ENCODE results near the gene THAP2.

Gene THAP2

DNA sequence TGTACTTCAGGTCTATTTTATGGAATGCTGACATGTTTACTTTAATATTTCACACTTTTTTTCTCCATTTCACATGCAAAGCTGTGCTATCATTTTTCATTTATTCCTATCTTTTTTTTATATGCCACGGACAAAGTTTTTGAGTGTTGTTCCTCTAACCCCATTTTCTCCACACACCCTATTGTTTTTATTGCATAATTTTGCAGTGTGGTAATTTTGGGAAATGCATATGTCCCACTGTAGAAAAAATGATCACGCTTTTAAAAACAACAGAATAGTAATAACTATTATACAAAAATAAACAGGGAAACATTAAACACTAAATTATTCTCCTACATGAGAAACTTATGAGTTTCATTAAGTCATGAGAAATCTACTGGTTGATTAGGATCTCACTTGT, 14.7 kb upstream of the THAP2 start:
- Mint-ChIP-seq H3K27ac (no peak overlapping the region), H3K36me3 (ENCODE audit: low read depth) (peaks cover 22% of the 10 kb centered on the region), H3K4me1 (ENCODE audit: low read depth) (peaks cover 14% of the 10 kb centered on the region), H3K9me3 (no peaks in the 10 kb centered on the region), H3K27me3 (ENCODE audit: low read depth) (no peaks in the 10 kb centered on the region), H3K4me3 (no peak overlapping the region)

DNA sequence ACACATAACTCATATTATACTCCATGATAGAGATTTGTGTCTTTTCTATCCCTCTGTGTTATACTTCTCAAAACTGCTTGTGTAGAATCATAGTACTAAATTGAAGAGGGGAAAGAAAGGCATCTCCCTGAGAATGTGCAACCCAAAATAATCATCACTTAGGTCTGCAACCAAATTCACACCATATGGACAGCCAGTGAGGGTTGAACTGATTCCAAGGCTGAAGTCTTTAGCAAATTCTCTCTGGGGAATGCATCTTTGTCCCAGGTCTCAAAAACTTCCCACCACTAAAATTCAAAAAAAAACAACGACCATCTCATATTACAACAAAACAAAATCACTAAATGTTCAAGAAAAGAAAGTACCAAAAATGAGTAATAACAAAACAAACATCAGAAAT, 11.4 kb upstream of the THAP2 start:
- no peaks in the 10 kb centered on the region for H3K27me3 Mint-ChIP-seq (ENCODE audit: low read depth)
- no peak overlapping the region for H3K27ac Mint-ChIP-seq
- H3K4me3 Mint-ChIP-seq: no peak overlapping the region
- peaks cover 28% of the 10 kb centered on the region for H3K36me3 Mint-ChIP-seq (ENCODE audit: low read depth)
- peaks cover 28% of the 10 kb centered on the region for H3K4me1 Mint-ChIP-seq (ENCODE audit: low read depth)
- no peaks in the 10 kb centered on the region for H3K9me3 Mint-ChIP-seq

DNA sequence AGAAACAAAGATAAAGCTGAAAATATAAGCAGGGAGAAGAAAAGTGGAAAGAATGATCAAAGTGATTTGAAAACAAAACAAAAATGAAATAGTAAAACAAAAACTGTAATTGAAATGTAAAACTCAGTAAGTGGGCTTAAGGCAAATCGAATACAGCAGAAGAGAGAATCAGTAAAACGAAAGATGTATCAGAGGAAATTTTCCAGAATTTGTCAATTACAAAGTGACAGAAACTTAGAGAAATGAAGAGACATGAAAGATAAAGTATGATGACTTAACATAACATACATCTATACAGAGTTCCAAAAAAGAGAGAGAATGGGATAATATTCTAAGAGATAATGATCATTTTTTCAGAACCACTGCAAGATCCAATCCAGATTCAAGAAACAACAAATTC, 11.0 kb upstream of the THAP2 start:
- Mint-ChIP-seq H3K36me3 (ENCODE audit: low read depth) (peaks cover 30% of the 10 kb centered on the region), H3K4me3 (no peak overlapping the region), H3K27me3 (ENCODE audit: low read depth) (no peaks in the 10 kb centered on the region), H3K9me3 (no peaks in the 10 kb centered on the region), H3K4me1 (ENCODE audit: low read depth) (peaks cover 29% of the 10 kb centered on the region), H3K27ac (no peak overlapping the region)

DNA sequence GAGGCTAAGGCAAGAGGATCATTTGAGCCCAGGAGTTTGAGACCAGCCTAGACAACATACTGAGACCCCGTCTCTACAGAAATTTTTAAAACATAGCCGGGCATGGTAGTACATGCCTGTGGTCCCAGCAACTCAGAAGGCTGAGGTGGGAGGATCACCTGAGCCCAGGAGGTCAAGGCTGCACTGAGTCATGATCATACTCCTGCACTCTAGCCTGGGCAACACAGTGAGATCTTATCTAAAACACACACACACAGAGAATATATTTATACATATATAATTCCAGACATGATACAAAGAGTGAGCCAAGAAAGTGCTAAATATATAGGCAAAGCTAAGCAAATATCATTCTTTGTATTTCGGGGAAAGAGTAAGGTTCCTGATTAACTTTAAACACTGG, 9.9 kb upstream of the THAP2 start:
- Mint-ChIP-seq H3K9me3 (no peaks in the 10 kb centered on the region), H3K4me3 (peak overlapping the region; percentile 16), H3K4me1 (ENCODE audit: low read depth) (peaks cover 33% of the 10 kb centered on the region), H3K36me3 (ENCODE audit: low read depth) (peaks cover 37% of the 10 kb centered on the region), H3K27ac (no peak overlapping the region), H3K27me3 (ENCODE audit: low read depth) (no peaks in the 10 kb centered on the region)

DNA sequence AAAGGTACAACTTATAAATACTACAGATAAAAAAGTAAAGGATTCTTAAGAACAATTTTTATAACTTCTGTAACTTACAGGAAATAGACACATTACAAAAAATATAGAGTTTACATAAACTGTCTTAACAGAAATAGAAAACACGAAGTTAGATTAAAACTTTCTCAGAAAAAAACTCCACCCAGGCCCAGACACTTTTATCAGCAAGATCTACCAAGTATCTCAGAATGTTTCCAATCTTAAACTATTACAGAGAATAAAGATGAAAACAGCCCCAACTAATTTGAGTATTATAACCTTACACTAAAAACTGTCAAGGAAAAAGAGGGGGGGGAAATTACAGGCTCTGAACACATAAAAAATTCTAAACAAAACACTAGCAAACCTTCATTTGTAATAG, 8.6 kb upstream of the THAP2 start:
- Mint-ChIP-seq H3K4me1 (ENCODE audit: low read depth) (peaks cover 36% of the 10 kb centered on the region), H3K27ac (peak overlapping the region; percentile 22), H3K4me3 (peak overlapping the region; percentile 31), H3K27me3 (ENCODE audit: low read depth) (no peaks in the 10 kb centered on the region), H3K9me3 (no peaks in the 10 kb centered on the region), H3K36me3 (ENCODE audit: low read depth) (peaks cover 40% of the 10 kb centered on the region)

DNA sequence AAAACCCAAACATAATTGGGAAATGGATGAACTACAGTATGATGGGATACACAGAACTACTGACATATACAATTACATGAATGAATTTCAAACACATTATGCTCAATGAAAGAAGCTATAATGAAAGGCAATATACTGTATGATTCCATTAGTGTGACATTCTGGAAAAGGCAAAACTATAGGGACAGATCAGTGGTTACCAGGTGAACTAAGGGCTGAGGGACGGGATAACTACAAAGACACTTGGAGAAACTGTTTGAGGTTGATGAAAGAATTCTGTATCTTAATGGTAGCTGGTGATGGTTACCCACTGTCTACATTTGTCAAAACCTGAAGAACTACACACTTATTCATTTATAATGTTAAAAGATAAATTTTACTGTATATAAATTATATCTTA, 8.2 kb upstream of the THAP2 start:
- H3K4me1 Mint-ChIP-seq (ENCODE audit: low read depth): peaks cover 32% of the 10 kb centered on the region

DNA sequence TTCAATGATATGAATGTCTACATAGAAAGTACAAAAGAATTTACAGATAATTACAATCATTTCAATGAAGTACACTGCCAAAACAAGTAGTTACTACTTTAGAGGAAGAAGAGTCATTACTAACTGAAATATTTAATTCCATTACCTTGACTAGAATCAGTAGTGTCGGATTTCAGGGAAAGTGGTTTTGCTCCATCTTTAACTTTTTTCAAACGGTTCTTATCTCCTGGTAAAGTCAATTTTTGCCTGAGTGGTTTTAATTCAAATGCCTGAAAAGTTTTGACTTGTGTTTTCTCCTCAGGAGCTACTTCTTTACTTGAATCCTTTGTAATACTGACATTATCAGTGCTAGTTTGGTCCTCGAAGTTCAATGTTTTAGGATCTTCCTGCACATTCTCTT, 7.4 kb upstream of the THAP2 start:
- Mint-ChIP-seq H3K27me3 (ENCODE audit: low read depth) (no peaks in the 10 kb centered on the region), H3K4me1 (ENCODE audit: low read depth) (peaks cover 33% of the 10 kb centered on the region), H3K36me3 (ENCODE audit: low read depth) (peaks cover 41% of the 10 kb centered on the region), H3K27ac (no peak overlapping the region), H3K4me3 (no peak overlapping the region), H3K9me3 (no peaks in the 10 kb centered on the region)

More for the DNA sequence above, 8.2 kb upstream of the THAP2 start:
- Mint-ChIP-seq H3K9me3 (no peaks in the 10 kb centered on the region), H3K36me3 (ENCODE audit: low read depth) (peaks cover 40% of the 10 kb centered on the region), H3K27ac (no peak overlapping the region), H3K27me3 (ENCODE audit: low read depth) (no peaks in the 10 kb centered on the region), H3K4me3 (peak overlapping the region; percentile 31)

DNA sequence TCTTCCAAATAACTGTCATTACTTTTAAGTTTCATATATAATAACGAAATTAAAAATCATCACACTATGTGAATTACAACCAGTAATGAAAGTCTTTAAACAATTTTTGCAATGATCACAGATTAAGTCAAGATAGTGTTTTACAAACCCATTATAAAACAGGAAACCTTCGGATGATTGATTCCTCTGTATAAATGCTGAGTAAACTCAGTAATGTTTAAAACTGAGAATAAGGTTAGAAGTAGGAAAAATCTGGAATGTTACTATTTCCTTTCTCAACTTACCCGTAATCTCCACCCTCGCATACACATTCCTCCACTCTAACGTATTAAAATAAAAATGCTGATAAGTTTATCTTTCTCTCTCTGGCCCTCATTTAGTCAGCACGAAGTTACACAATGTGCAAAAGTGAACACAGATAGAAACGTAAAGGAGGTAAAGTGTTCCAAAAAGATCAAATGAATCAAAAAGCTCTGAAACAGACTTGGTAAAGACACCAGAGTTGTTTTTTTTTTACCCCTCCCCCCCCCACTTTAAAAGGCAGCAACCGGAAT, 2.0 kb upstream of the THAP2 start:
- H3K36me3 Mint-ChIP-seq (ENCODE audit: low read depth): peaks cover 34% of the 10 kb centered on the region
- no peaks in the 10 kb centered on the region for H3K27me3 Mint-ChIP-seq (ENCODE audit: low read depth)
- H3K27ac Mint-ChIP-seq: peak overlapping the region; percentile 99
- H3K9me3 Mint-ChIP-seq: no peaks in the 10 kb centered on the region
- H3K4me1 Mint-ChIP-seq (ENCODE audit: low read depth): peaks cover 27% of the 10 kb centered on the region
- peak overlapping the region; percentile 99 for H3K4me3 Mint-ChIP-seq

DNA sequence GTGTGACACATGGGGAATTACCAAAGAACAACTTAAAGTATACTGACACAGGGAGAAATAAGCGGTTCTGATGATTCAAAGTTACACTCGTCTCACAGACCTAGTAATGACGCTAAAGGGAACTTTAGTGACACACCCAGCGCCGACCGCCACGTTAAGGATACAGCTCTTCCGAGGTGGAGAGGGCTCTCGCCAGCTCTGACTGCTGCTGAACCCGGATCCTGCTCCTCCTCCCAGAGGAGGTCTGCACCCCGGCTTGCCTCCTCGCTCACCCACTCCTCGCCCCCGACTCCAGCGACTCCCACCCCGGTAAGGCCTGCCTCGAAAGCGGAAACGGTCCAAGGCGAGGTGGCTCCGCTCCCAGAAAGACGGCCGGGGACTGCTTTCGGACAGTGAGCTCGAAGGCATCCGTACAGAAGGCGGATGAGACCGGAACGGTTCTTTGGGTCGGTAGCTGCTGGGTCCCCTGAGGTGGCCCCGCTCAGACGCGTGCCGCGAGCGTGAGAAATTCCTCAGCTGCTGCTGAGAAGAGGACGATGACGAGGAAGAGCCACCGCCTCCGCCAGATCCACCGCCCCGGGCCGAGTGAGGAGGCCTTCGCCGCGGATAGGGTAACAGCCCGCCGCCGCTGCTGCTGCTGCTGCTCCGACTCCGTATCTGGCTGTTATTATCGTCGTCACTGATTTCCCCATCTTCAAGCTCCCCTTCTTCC, 1.1 kb upstream of the THAP2 start:
- peaks cover 31% of the 10 kb centered on the region for H3K36me3 Mint-ChIP-seq (ENCODE audit: low read depth)
- peak overlapping the region; percentile 99 for H3K4me3 Mint-ChIP-seq
- H3K4me1 Mint-ChIP-seq (ENCODE audit: low read depth): peaks cover 26% of the 10 kb centered on the region
- no peaks in the 10 kb centered on the region for H3K9me3 Mint-ChIP-seq
- H3K27me3 Mint-ChIP-seq (ENCODE audit: low read depth): no peaks in the 10 kb centered on the region
- peak overlapping the region; percentile 99 for H3K27ac Mint-ChIP-seq

DNA sequence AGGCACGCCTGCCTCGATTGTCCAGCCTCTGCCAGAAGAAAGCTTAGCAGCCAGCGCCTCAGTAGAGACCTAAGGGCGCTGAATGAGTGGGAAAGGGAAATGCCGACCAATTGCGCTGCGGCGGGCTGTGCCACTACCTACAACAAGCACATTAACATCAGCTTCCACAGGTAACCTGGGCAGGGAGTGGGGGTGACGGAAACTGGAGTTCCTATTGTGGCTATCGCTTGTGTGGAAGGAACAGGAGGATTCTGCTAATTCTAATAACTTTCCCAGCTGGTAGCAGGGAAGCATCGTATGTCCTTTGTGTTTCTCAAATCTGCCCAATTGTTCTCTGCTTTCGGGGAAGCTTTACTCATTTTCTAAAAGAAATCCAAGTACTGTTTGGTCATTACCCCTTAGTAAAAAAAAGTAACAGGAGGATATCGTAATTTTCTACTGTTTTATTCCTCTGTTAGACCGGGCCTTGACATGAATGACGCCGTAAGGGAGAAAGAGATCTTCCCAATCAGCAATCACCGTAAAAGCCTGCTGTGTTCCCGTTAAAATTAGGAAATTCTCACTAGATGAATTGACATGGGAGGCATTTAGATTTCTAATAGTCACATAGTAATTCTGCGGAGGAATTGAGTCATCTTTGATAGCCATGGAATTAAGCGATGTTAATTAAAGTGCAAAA, 449 bp downstream of the THAP2 start:
- Mint-ChIP-seq H3K36me3 (ENCODE audit: low read depth) (peaks cover 20% of the 10 kb centered on the region), H3K4me3 (peak overlapping the region; percentile 99), H3K27ac (peak overlapping the region; percentile 99), H3K4me1 (ENCODE audit: low read depth) (peaks cover 19% of the 10 kb centered on the region), H3K27me3 (ENCODE audit: low read depth) (no peaks in the 10 kb centered on the region), H3K9me3 (no peaks in the 10 kb centered on the region)

DNA sequence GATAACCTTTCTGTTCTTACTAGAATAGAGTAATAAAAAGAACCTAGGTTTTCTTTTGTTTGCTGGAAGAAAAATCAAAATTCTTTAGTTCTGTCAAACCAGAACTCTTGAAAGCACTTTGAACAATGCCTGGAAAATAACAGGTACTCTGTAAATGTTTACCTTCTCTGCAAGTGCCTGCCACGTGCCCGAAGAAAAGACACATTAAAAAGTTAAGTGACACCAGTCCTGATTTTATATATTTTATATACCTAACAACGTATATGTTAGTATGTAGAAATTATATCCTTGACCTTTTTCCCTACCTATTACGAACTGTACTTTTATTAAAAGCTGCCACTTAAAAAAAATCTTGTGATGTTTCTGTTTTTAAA, 976 bp downstream of the THAP2 start:
- Mint-ChIP-seq H3K4me3 (peak overlapping the region; percentile 99), H3K27me3 (ENCODE audit: low read depth) (no peaks in the 10 kb centered on the region), H3K27ac (peak overlapping the region; percentile 99), H3K9me3 (no peaks in the 10 kb centered on the region), H3K36me3 (ENCODE audit: low read depth) (peaks cover 18% of the 10 kb centered on the region), H3K4me1 (ENCODE audit: low read depth) (peaks cover 19% of the 10 kb centered on the region)

DNA sequence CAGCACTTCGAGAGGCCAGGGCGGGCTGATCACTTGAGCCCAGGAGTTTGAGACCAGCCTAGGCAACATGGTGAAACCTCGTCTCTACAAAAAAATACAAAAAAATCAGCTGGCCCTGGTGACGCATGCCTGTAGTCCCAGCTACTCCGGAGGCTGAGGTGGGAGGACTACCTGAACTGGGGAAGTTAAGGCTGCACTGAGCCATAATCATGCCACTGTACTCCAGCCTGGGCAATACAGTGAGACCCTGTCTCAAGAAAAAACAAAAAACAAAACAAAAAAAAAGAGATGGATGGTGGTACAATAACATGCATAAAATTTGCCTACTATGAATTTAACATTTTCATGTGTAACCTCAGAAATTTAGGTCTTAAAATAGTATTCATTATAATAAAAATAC, 2.2 kb downstream of the THAP2 start:
- Mint-ChIP-seq H3K36me3 (ENCODE audit: low read depth) (peaks cover 18% of the 10 kb centered on the region), H3K4me1 (ENCODE audit: low read depth) (peaks cover 21% of the 10 kb centered on the region), H3K27ac (no peak overlapping the region), H3K4me3 (no peak overlapping the region), H3K27me3 (ENCODE audit: low read depth) (no peaks in the 10 kb centered on the region), H3K9me3 (no peaks in the 10 kb centered on the region)

DNA sequence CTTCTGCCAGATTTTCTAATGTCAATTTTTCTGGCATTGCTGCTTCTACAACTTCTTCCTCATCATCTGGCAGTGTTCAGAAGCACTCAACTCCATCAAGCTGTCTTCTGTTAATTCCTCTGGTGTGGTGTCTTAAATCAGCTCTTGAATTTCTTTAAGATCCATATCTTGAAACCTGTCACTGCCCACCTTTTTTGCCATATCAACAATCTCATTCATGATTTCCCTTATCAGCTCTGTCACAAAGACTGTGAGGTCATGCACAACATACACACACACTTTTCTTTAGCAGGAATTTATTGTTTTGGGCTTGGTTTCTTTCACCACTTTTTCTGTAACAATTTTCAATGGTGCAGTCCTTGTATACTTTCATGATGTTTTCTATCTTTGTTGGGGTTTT, 7.2 kb downstream of the THAP2 start:
- Mint-ChIP-seq H3K36me3 (ENCODE audit: low read depth) (peaks cover 7% of the 10 kb centered on the region), H3K9me3 (no peaks in the 10 kb centered on the region), H3K27me3 (ENCODE audit: low read depth) (peaks cover 4% of the 10 kb centered on the region), H3K4me1 (ENCODE audit: low read depth) (peaks cover 7% of the 10 kb centered on the region), H3K4me3 (no peak overlapping the region), H3K27ac (no peak overlapping the region)

DNA sequence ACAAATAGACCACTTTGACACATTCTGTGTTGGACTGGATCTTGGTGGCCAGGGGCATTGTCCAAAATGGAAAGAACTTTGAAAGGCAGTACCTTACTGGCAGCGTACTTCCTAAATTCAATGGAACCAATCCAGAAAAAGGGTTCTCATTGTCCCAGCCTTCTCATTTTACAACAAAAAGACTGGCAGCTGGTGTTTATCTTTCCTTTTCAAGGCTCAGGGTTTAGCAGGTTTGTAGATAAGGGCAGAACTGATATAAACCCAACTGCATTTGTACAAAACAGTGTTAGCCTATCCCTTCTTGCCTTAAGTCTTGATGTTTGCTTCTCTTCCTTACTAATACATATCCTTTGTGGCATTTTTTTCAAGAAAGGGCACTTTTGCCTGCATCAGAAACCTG, 7.7 kb downstream of the THAP2 start:
- peaks cover 7% of the 10 kb centered on the region for H3K36me3 Mint-ChIP-seq (ENCODE audit: low read depth)
- no peaks in the 10 kb centered on the region for H3K9me3 Mint-ChIP-seq
- H3K4me3 Mint-ChIP-seq: no peak overlapping the region
- H3K4me1 Mint-ChIP-seq (ENCODE audit: low read depth): peaks cover 7% of the 10 kb centered on the region
- H3K27me3 Mint-ChIP-seq (ENCODE audit: low read depth): peaks cover 4% of the 10 kb centered on the region
- H3K27ac Mint-ChIP-seq: no peak overlapping the region

DNA sequence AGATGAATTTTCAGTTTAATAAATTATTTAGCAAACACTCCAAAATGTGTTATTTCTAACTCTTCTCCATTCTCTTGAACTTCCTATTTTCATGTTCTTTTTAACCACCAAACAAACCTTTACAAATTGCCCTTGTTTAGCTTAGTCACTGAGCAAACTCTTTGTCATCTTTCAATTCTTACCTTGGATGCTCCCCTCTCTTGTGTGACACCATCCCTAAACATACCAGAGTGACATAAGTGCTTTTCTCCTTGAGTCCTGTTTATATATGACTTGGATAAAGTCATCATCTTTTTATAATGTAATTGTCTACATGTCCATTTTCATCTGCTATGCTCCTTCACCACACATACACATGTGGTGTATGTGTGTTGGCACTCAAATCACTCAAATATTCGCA, 18.4 kb downstream of the THAP2 start:
- H3K4me1 Mint-ChIP-seq (ENCODE audit: low read depth): peaks cover 5% of the 10 kb centered on the region
- H3K27me3 Mint-ChIP-seq (ENCODE audit: low read depth): no peaks in the 10 kb centered on the region
- no peaks in the 10 kb centered on the region for H3K36me3 Mint-ChIP-seq (ENCODE audit: low read depth)
- H3K27ac Mint-ChIP-seq: no peak overlapping the region
- no peaks in the 10 kb centered on the region for H3K9me3 Mint-ChIP-seq
- H3K4me3 Mint-ChIP-seq: no peak overlapping the region
